ENCODE results near the gene ENOX1.
"Not testable (repeated sequence)": the region's sequence is repeated elsewhere in the genome, so short reads cannot be mapped to it uniquely, and the experiment has no call there.

Gene ENOX1

DNA sequence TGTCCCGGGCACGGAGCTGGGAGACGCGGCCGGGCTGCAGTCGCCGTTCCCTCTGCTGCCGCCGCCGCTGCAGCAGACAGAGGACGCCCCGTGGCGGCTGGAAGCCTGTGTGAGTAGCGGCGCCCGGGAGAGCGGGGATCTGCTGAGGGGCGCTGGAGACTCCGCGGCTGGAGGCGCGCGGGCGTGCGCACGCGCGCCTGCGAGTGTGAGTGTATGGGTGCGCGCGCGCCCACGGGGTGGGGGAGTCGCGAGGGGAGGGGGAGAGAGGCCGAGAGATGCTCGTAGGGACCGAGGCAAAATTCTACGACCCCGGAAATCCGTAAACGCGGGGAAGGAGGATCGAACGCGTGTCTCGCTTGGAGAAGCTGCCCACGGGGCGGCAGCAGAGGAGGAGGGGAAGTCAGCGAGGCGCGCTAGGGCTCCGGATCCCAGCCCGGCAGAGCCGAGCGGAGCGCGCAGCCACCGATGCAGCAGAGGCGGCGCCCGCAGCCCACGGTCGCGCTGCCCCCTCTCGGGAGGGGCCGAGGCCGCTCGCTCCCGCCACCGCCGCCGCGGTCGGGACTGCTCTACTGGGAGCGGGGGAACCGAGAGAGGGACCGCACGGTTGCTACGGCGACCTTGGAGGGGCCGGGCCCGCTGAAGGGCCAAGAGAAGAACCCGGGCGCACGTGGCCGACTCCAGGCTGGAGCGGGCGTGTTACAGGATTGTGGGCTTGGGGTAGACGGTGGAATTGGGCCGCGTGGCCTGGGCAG is at the start of gene ENOX1:
Gene ENOX1 (minus strand): TSS at position 207 of the 752 bp plus-strand sequence.
- no peak for DNase-seq

DNA sequence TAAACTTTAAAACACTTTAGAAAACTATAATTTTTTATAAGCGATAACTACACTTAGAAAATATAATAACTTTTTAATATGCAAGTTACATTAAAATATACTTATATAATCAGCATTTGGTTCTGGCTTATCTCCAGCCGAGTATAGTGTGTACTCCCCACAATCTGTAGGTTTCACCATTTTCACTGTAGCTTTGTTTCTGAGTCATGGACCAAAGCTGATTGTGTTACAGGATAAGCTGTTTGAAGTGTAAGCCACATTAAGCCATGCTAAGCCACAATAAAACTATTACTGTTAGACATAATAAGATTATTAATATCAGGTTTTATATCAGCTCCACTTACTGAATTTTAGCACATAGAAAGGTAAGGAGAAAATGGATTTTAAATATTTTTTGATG is 48.9 kb upstream of the ENOX1 start:
- no peak for DNase-seq

DNA sequence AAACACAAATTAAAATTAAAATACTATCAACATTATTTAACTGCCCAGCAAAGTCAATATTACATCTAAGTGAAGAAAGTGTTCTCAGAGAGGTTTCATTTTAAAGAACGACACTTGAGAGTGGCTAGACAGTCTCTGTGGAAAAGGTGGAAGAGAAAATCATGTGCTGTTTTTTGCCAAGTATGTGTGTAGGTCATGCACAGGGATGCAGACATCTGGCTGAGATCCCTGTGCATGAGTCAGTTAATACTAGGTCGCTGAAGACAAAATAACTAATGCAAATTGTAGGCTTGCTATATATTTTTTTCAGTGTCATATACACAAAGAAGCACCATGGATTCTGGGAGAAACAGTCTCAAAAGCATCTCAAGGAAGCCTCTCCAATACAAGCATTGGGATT is 44.3 kb upstream of the ENOX1 start:
- no peak for DNase-seq

DNA sequence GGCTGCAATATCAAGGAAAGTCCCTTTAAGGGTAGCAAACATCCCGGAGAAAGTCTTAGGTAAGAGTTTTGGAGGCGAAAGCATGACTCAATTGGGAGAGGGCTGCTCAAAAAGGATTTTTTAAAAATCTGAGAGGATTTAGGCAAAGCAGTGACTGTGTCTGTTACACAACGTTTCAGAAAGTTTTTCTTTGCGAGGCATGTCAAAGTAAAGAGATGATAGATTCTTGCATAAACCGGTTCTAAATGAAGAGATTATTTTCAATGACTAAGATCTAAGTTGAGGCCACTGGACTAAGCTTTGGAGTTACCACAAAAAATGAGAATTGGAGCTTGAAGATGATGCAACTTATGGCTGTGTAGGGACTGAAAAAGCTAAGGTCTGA is 43.7 kb upstream of the ENOX1 start:
- DNase-seq, result no peak

DNA sequence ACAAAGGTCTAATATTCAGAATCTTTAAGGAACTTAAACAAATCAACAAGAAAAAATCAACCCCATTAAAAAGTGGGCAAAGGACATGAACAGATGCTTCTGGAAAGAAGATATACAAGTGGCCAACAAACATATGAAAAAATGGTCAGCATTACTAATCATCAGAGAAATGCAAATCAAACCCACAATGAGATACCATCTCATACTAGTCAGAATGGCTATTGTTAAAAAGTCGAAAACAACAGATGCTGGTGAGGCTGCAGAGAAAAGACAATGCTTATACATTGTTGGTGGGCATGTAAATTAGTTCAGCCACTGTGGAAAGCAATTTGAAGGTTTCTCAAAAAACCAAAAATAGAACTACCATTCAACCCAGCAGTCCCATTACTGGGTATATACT is 37.9 kb upstream of the ENOX1 start:
- DNase-seq, result not testable (repeated sequence)

DNA sequence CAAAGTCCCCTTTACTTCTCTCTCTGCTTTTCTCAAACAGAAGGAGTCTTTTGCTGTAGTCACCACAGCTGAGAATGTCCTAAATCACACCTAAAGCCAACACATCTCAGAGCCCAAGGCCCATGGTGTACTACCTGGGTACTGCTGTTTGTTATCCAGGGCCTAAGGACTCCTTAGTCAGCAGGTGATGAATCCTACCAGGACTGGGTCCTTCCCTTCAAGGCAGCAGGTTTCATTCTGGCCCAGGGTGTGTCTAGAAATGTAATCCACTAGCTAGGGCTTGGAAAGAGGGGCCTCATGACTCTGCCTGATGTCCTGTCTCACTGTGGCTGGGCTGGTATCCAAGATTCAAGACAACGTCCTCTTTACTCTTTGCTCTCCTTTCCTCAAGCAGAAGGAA is 36.2 kb upstream of the ENOX1 start:
- DNase-seq, result no peak

DNA sequence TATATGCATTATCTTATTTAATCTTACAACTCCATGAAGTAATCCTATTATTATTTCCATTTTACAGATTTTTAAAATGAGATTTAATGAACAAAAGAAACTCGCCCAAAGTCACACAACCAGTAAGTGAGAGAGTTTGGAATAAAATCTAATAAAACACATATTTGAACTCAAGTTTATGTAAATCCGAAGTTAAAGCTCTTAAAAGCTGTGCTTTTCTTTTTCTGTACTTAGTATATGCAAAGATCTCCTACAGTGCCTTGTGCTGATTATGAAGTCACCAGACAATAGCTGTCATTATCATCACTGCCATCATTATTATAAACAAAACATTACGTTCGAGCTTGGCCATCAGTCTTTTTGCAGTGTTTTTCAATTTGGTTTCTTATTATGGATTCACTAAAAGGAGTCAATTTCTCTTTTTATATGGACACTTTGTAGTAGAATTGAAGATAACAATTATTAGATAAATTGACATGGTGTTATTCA is 29.7 kb upstream of the ENOX1 start:
- no peak for DNase-seq

DNA sequence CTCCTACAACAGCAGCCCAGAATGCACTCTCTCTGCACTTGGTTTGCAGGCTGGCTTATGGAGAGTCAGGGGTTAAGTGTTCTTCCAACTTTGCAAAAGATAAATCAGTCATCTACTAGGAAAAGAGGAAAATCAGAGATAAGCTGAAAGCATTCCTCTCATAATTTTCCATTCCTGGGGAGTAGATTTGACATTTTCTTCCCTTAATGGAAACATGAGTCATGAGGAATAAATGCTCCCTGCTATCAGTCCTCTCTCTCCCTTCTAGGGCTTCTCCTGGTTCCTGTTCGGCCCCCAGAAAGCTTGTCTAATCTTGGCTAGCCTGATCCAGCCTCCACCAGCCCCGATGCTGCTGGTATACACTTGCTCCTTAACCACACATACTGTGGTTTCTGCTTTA is 28.4 kb upstream of the ENOX1 start:
- DNase-seq, result no peak

DNA sequence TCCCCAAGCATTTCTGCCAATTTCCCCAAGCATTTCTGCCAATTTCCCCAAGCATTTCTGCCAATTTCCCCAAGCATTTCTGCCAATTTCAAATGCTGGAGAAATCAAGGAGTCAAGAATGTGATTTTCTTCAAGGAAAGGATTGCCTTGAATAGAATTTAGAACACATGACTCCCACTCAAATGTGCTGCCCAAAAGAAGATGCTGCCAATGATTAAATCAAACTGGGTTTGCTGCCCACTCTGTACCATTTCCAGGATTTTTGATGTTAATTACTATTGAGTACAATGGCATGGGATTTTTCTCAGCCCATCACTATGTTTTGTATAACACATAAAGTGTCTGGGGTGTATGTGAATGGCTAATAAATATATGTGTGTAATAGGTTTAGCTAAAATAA is 21.9 kb upstream of the ENOX1 start:
- no peak for DNase-seq

DNA sequence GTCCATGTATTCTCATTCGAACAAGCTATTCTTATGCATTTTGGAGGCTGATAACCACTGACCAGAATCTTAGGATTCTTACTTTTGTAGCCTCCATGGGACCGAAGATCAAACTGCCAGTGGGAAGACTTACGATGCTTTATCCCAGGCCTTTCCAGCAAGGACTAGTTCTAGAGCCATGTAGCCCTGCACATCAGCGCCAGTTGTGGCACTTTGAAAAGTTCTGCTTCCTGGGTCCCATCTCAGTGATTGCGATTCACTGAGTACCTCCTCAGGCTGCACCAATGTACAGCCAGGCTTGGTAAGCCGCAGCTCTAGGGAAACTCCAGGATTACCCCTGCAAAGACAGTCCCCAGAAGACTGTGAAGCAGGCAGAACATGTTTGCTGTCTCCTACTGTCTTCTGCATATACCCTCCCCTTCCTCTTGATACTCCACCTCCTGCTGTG is 18.9 kb upstream of the ENOX1 start:
- no peak for DNase-seq

DNA sequence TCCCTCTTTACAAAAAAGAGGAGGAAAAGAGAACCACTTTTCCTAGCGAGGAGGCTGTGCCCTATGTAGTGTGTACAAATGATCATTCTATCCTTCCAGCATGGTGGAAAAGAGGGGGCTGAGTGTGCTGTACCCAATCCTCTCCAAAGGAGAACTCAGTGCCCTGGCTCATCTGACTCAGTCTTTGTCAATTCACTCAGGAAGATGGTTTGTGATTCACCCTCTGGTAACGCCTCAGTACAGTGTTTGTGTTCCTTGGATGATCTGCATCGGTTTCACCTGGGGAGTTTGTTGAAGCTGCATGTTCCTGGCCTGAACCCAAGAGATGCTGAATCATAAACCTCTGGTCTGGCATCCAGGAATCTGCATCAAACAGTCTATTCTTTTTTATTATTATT is 18.3 kb upstream of the ENOX1 start:
- no peak for DNase-seq

DNA sequence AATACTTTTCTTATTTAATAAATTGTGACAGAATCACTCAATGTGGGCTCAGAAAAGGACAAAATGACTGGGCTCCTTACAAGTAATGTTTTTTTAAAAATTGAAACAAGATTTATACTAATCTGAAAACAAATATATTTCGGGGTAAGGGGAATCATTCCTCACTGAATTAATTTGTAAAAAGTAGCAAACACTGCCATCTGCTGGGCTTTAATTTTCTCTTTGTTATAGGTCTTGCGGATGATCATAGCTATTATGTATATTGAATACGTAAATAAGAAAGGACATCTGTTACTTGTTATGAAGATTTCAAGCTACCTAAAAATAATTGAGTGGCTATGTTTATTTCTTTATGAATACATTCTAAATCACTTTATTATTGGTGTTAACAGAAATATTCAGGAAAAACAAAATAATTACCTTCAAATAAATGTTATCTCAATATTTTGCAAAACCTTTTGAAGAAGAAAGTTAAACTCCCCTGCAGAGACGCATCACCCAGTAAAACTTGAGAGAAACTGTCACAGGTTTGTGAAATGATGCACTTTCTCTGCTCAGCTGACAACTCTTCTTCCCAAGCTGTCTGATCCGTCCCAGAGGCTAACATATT is 17.8 kb upstream of the ENOX1 start:
- DNase-seq, result peak; percentile 86

DNA sequence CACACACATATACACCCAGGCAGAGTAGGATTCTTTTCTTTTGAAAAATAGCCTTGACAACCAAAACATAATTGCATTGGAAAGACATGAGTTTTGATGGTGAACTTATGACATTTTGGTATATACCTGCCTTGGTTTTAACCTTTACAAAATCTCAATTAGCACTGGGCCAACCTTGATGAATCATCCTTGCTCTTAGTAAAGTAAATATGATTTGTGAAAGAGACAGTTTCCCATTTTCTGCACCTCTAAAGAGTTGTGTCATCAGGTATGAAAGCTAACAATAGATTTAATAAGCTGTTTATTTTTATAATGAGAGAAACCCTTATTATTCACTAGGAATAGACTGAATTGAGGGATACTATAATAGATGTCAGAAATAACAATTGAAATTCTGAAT is 15.7 kb upstream of the ENOX1 start:
- peak; percentile 50 for DNase-seq

DNA sequence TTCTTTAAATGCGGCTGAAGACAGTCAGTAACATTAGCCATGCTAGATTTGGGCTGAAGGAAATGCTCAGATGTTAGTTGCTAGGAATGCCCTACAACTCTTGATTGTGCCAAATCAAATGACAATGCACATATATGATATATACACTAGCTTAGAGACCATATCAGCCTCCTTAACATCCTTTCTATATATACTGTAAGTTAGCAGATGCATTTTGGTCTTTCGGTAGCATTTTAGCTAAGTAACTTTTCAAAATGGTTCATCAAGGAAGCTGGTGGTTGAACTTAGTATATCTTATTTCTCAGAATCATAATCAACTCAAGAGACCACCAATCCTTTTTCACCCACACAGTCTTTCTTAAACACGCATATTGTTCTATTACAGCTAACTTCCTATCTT is 14.1 kb upstream of the ENOX1 start:
- DNase-seq, result no peak

DNA sequence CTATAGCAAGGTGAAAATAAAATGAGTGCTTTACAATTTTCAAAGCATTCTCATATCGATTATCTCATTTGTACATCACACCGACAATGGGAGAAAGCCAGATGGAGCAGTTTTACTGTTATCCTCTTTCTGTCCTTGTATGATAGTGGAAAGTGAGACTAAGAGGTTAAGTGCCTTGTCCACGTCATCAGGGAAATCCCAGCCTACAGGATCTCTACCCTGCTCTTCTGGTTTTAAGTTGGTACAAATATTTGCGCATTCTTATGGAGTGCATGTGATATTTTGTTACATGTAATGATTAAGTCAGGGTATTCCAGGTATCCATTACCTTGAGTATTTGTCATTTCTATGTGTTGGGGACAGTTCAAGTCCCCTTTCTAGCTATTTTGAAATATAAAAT is 12.4 kb upstream of the ENOX1 start:
- DNase-seq, result no peak

DNA sequence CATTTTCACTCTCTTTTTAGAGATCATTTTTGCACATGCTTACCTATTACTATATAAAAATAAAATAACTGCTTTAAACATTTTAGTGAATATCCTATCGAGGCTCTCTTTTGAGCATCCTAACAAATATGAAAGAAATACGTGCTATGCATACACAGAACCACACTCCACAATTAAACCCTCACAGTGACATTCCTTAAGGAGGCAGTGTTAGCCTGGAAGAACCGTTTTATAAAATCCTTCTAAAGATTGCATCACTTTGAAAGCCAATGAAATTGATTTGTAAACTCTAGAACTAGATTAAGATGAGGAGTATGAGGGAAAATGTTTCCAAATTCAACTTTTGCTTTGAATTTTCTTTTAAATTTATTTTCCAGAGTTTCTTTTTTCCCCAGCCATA is 11.1 kb upstream of the ENOX1 start:
- no peak for DNase-seq

DNA sequence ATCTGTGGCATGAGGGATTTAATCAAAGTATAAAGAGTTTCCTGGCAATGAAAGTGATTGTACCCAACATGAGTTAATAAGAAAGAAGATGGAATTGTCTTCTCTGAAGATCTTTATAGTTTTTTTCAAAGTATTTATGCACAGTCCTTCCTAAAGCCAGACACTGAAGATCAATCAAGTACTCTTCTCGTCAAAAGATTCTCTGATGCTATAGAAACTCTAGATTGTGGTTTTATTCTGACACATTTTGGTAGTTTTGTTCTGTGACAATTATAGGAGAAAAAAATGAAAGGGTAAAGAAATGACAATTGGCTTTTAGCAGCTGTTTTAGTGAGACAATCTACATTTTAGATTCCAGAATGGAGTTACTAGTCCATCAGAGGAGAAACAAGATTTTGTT is 10.4 kb upstream of the ENOX1 start:
- no peak for DNase-seq

DNA sequence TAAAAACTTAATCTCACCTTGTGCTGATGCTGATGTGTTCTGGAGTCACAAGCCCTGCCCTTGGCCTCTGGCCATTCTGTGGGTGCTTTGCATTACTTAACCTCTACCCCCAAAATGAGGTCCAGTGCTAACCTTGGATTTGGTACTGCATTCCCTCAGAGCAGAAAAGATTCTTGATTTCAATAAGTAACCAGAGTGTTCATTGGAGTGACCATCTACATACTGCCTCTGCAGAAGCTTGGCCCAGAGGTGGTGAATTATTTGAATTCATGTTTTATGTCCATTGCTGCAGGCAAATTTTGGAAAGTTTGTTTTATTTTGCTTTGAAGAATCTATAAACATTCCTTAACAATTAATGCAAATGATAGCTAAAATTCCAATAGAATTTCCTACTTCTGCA is 7.6 kb upstream of the ENOX1 start:
- no peak for DNase-seq

DNA sequence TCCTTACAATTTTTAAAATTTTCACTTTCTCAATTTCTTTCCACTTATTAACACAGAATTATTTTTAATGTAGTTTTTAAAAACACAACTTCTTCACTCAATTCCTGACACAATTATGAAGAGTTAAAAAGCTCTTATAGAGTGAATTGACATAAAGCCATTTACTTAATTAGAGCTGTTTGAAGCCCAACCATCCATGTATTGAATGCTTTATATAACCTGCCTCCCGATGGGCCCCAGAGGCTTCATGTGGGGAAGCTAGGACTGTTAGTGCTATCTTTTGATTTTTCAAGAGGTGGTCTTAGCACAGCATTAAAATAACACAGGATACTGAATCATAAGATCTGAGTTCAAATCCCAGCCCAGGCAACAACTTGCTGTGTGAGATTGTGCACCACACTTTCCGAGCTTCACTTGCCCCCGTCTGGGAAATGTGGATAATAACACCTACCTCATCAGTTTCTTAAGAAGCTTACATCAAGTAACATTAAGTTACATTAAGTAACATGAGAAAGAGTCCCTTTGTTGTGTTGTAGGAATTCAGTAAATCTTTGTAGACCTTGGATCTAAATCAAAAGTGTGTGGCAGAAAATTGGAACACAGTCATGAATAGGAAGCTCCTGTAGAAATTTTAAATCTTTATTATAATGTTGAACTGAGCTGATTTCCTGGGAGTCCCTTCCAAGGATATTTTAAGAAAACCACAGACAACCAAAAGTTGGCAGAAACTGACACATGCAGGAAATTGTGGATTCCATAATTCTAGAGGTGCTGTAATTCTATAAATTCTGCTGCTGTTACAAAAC is 5.5 kb upstream of the ENOX1 start:
- DNase-seq, result no peak

DNA sequence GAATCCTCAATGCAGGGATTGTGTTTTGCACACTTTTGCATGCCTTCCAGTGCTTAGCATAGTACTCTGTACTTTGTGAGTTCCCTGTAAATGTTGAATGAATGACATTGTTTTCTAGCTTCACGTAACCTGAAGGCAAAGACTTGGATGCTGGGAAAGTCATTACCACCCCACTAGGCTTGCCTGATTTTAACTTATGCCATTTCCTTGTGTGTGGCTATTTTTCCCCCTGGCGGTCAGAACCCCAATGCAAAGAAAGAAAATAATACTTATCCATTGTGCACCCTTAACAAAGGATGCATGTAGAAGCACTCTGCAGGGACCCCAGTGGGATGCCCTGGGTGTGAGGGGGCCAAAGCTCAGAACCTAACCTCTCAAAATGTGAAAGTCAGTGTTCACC is 1.2 kb upstream of the ENOX1 start:
- DNase-seq, result peak; percentile 15

DNA sequence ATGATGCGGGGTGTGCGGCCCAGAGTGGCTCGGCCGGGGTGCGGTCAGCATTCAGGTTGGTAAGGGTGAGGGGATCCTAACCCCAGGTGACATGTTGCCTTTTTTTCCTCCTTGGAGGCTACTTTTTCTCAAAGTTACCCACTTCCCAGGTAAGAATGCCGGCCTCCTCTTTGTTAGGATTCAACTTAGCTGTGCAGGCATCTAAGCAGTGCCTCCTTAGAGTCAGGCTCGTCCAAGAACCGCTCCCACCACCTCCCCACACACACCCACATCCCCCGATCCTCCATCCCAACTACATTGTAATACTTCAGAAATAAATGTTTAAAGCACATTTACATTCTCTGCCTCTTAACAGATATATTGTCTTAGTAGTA is 733 bp upstream of the ENOX1 start:
- no peak for DNase-seq

DNA sequence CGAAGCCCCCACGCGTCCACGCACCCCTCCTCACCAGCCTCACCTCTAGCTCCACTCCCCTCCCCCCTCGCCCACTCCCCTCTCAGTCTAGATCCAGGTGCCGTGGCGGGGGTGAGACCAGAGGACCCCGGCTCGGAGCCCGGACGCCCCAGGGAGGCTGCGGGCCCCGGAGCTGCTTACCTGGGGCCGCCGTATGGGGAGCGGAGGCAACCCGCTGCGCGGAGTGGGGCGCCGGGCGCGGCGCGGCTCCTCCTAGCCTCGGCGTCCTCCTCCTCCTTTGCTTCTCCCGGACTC is 353 bp downstream of the ENOX1 start:
- no peak for DNase-seq

DNA sequence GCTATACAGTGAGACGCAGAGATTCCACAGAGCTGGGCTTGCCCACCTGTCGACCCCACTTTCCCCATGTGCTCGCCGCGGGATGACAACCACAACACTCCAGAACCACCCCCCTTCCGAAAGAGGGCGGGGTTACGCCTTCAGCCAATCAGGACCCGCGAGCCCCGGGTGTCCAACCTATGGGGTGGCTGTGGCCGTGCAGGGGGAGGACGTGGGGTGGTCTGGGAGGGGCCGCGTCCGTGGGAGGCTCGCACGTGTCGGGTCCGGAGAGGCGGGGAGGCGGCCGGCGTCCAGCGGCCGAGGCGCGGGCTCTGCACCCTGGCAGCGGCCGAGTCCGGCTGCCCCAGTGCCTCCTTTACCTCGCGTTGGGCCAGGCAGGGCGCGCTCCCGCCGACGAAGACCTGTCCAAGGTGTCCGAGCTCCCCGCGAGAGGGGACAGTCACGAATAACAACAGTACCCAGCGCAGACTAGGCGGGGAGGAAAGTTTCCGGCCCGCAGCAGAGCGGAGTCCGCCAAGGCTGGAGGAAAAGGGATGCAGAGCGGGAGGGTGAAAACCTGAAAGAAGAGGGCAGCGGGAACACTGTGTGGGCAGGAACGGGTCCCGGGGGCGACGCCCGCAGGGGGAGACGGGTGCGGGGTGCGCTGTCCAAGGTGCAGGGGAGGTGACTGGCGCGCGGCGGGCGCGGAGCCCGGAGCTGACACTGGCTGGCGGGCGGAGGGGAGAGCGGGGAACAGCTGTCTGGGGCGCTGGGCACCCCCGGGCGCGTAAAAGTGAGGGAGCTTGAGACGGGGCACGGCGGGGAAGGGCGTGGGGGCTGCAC is 911 bp downstream of the ENOX1 start:
- peak; percentile 44 for DNase-seq
